ENCODE measurements around the gene NT5M.

The NT5M gene

GRCh38 chr17:17341452-17341851, 38.3 kb downstream of the NT5M start:
- TF ChIP-seq CTCF (IDR thresholded peaks at IDR 0.05; ENCODE audit: borderline replicate concordance, control extremely low read depth, extremely low read depth, insufficient read depth, missing control alignments), result no peak
- in situ Hi-C loops (cut with MboI; ENCODE audit: low sequenced_read_pairs, unreplicated experiment), result no loop called here

DNA sequence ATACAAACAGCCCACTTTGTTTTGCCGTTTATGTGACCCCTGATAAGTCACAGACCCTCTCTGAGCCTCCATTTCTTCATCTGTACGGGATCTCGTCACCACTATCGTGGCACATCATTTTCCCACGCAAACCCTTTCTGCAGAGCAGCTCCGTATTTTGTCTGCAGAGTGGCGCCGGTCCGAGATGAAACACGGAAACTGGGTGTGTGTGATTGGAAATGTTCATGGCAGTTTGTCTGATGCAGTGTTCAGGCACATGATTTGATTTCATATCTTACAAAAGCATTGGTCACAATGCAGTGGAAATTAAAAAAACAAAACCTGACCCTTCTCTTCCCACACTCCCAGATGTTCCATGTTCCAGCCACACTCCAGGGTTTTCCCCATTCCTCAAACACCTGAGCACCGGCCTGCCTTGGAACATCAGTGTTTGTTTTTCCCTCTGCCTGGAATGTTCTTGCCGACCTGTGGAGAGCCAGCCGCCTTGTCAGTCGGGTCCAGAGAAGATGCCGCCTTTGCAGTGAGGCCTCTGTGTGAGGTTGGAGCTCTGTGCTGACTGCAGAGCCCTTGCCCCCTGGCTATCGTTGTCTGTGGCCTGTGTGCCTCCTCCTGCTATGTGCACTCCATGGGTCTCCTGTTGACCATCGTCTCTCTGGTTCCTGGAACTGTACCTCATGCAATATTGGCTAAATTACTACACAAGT, 39.2 kb downstream of the NT5M start:
- no peak for TF ChIP-seq CTCF (IDR thresholded peaks at IDR 0.05; ENCODE audit: borderline replicate concordance, control extremely low read depth, extremely low read depth, insufficient read depth, missing control alignments)
- DNase-seq (ENCODE audit: low spot score), result no peak
- in situ Hi-C loops (cut with MboI; ENCODE audit: low sequenced_read_pairs, unreplicated experiment), result no loop called here

More at GRCh38 chr17:17341452-17341851, 38.3 kb downstream of the NT5M start:
- no peak for DNase-seq (ENCODE audit: low spot score)

GRCh38 chr17:17343160-17343735, 40.1 kb downstream of the NT5M start:
- no peak for DNase-seq (ENCODE audit: low spot score)
- in situ Hi-C loops (cut with MboI; ENCODE audit: low sequenced_read_pairs, unreplicated experiment), result no loop called here
- TF ChIP-seq CTCF (IDR thresholded peaks at IDR 0.05; ENCODE audit: borderline replicate concordance, control extremely low read depth, extremely low read depth, insufficient read depth, missing control alignments), result no peak

DNA sequence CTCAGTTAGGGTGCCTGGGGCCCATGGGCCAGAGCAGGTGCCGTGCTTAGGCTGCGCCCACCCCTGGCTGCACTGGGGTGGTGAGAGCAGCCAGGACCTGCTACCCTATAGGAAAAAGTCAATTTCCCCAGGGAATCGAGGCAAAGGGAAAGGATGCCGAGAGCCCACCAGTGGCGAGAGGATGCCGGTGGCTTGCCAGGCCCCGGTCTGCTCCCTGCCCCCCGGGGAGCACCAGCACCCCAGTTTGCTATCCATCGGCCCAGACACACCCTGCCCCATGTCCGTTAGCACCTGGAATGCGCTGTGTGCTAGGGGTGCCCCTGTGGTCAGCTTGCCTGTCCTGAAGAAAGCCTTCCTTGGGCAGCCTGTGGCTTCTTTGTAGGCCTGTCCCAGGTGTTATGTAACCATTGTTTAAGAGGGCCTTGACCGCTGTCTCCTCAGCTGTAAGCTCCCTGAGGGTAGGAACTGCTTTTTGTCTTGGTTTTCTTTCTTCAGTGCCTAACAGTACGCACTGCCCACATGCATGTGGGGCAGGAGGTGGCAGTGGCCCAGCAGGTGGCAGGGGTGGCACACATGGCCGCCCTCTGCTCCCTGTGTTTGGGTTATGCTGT, 40.8 kb downstream of the NT5M start:
- in situ Hi-C loops (cut with MboI; ENCODE audit: low sequenced_read_pairs, unreplicated experiment), result no loop called here
- no peak for DNase-seq (ENCODE audit: low spot score)
- TF ChIP-seq CTCF (IDR thresholded peaks at IDR 0.05; ENCODE audit: borderline replicate concordance, control extremely low read depth, extremely low read depth, insufficient read depth, missing control alignments), result no peak

GRCh38 chr17:17344507-17345293, 41.5 kb downstream of the NT5M start:
- TF ChIP-seq CTCF (IDR thresholded peaks at IDR 0.05; ENCODE audit: borderline replicate concordance, control extremely low read depth, extremely low read depth, insufficient read depth, missing control alignments), result no peak
- in situ Hi-C loops (cut with MboI; ENCODE audit: low sequenced_read_pairs, unreplicated experiment), result no loop called here
- no peak for DNase-seq (ENCODE audit: low spot score)

GRCh38 chr17:17345294-17345597, 42.1 kb downstream of the NT5M start:
- TF ChIP-seq CTCF (IDR thresholded peaks at IDR 0.05; ENCODE audit: borderline replicate concordance, control extremely low read depth, extremely low read depth, insufficient read depth, missing control alignments), result no peak
- no peak for DNase-seq (ENCODE audit: low spot score)
- in situ Hi-C loops (cut with MboI; ENCODE audit: low sequenced_read_pairs, unreplicated experiment), result no loop called here

All from GM13976 (cell line).